Measurements from ENCODE around the gene PRMT7.

The PRMT7 gene

GRCh38 chr16:68300734-68301459 is 9.9 kb upstream of the PRMT7 start:
- in situ Hi-C loops (cut with MboI; ENCODE audit: low sequenced_read_pairs), result no loop called here

GRCh38 chr16:68306633-68307032 is 4.2 kb upstream of the PRMT7 start:
- in situ Hi-C loops (cut with MboI; ENCODE audit: low sequenced_read_pairs), result no loop called here

GRCh38 chr16:68309799-68310198 is 1.0 kb upstream of the PRMT7 start:
- in situ Hi-C loops (cut with MboI; ENCODE audit: low sequenced_read_pairs), result no loop called here

GRCh38 chr16:68310437-68310773 is 414 bp upstream of the PRMT7 start:
- in situ Hi-C loops (cut with MboI; ENCODE audit: low sequenced_read_pairs), result no loop called here

- in situ Hi-C loops (cut with MboI; ENCODE audit: low sequenced_read_pairs), result no loop called here
These were observed 2.3 kb downstream of the PRMT7 start for GRCh38 chr16:68313116-68313515.

GRCh38 chr16:68319185-68319908 is 8.5 kb downstream of the PRMT7 start:
- in situ Hi-C loops (cut with MboI; ENCODE audit: low sequenced_read_pairs), result no loop called here

GRCh38 chr16:68324336-68324735 is 13.5 kb downstream of the PRMT7 start:
- in situ Hi-C loops (cut with MboI; ENCODE audit: low sequenced_read_pairs), result no loop called here

- in situ Hi-C loops (cut with MboI; ENCODE audit: low sequenced_read_pairs), result loop anchor here (5.0 kb wide), 1 partner anchor 68 kb away; no protein-coding TSS in a partner anchor
These were observed 14.1 kb downstream of the PRMT7 start for GRCh38 chr16:68324780-68325357.

GRCh38 chr16:68328151-68328859 is 17.5 kb downstream of the PRMT7 start:
- in situ Hi-C loops (cut with MboI; ENCODE audit: low sequenced_read_pairs), result loop anchor here (5.0 kb wide), 1 partner anchor 71 kb away; no protein-coding TSS in a partner anchor

GRCh38 chr16:68328860-68329390 is 18.1 kb downstream of the PRMT7 start:
- in situ Hi-C loops (cut with MboI; ENCODE audit: low sequenced_read_pairs), result loop anchor here (5.0 kb wide), 1 partner anchor 72 kb away; no protein-coding TSS in a partner anchor

GRCh38 chr16:68331879-68332410 is 21.1 kb downstream of the PRMT7 start:
- in situ Hi-C loops (cut with MboI; ENCODE audit: low sequenced_read_pairs), result no loop called here

- in situ Hi-C loops (cut with MboI; ENCODE audit: low sequenced_read_pairs), result no loop called here
These were observed 21.7 kb downstream of the PRMT7 start for GRCh38 chr16:68332411-68333121.

- in situ Hi-C loops (cut with MboI; ENCODE audit: low sequenced_read_pairs), result no loop called here
These were observed 24.4 kb downstream of the PRMT7 start for GRCh38 chr16:68335175-68335574.

GRCh38 chr16:68338326-68339119 is 27.7 kb downstream of the PRMT7 start:
- in situ Hi-C loops (cut with MboI; ENCODE audit: low sequenced_read_pairs), result no loop called here

GRCh38 chr16:68339214-68339613 is 28.4 kb downstream of the PRMT7 start:
- in situ Hi-C loops (cut with MboI; ENCODE audit: low sequenced_read_pairs), result no loop called here

GRCh38 chr16:68342620-68343019 is 31.8 kb downstream of the PRMT7 start:
- in situ Hi-C loops (cut with MboI; ENCODE audit: low sequenced_read_pairs), result no loop called here

GRCh38 chr16:68343137-68343536 is 32.3 kb downstream of the PRMT7 start:
- in situ Hi-C loops (cut with MboI; ENCODE audit: low sequenced_read_pairs), result no loop called here

GRCh38 chr16:68344252-68344651 is 33.4 kb downstream of the PRMT7 start:
- in situ Hi-C loops (cut with MboI; ENCODE audit: low sequenced_read_pairs), result no loop called here

- in situ Hi-C loops (cut with MboI; ENCODE audit: low sequenced_read_pairs), result no loop called here
These were observed 34.6 kb downstream of the PRMT7 start for GRCh38 chr16:68345351-68345810.

Data from HL-60/S4 (cell line).